ENCODE data around the gene RPTOR.

RPTOR gene

DNA sequence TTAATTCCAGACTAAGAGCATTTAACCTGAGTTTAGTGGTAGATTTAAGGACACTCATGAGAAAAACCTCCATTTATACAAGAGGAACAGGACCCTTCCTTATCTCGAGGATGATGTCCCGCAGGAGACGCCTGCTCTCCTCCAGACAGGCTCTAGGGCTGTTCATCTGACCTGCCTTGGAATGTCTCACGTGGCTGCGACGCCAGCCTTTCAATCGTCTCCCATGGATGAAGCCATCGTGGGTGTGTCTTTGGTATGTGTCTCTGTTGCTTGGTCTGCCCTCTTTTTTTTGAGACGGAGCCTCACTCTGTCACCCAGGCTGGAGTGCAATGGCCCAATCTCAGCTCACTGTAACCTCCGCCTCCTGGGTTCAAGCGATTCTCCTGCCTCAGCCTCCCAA is 463.5 kb downstream of the RPTOR start:
- Histone ChIP-seq H3K9me3 (ENCODE audit: low read length) (no peaks in the 10 kb centered on the region), H4K20me1 (ENCODE audit: insufficient read depth, low read length) (no peaks in the 10 kb centered on the region), H3K9ac (ENCODE audit: low read length) (no peak overlapping the region), H3F3A (ENCODE audit: insufficient read depth, low read length) (no peaks in the 10 kb centered on the region), H3K4me3 (ENCODE audit: low read depth, low read length, poor library complexity, severe bottlenecking) (no peak overlapping the region), H3K4me2 (ENCODE audit: low read length) (no peak overlapping the region), H3K9me2 (ENCODE audit: low read depth, low read length) (no peaks in the 10 kb centered on the region), H3K27me3 (ENCODE audit: insufficient read depth, low read length) (no peaks in the 10 kb centered on the region; the same call in 1 of the 2 replicates), H3K79me2 (ENCODE audit: insufficient read depth, low read length) (no peaks in the 10 kb centered on the region), H3K4me1 (ENCODE audit: insufficient read depth, low read length, severe bottlenecking) (no peaks in the 10 kb centered on the region), H2AFZ (ENCODE audit: low read length) (no peak overlapping the region), H3K27ac (ENCODE audit: low read depth, low read length, poor library complexity, severe bottlenecking) (no peak overlapping the region), H3K36me3 (ENCODE audit: insufficient read depth, low read length) (no peaks in the 10 kb centered on the region; the same call in 1 of the 2 replicates)
- TF ChIP-seq, protein P1, sequence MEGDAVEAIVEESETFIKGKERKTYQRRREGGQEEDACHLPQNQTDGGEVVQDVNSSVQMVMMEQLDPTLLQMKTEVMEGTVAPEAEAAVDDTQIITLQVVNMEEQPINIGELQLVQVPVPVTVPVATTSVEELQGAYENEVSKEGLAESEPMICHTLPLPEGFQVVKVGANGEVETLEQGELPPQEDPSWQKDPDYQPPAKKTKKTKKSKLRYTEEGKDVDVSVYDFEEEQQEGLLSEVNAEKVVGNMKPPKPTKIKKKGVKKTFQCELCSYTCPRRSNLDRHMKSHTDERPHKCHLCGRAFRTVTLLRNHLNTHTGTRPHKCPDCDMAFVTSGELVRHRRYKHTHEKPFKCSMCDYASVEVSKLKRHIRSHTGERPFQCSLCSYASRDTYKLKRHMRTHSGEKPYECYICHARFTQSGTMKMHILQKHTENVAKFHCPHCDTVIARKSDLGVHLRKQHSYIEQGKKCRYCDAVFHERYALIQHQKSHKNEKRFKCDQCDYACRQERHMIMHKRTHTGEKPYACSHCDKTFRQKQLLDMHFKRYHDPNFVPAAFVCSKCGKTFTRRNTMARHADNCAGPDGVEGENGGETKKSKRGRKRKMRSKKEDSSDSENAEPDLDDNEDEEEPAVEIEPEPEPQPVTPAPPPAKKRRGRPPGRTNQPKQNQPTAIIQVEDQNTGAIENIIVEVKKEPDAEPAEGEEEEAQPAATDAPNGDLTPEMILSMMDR (IDR thresholded peaks at IDR 0.05; ENCODE audit: low read length): no peak
- TF ChIP-seq EZH2 (IDR thresholded peaks at IDR 0.05; ENCODE audit: borderline replicate concordance, low read length): no peak

DNA sequence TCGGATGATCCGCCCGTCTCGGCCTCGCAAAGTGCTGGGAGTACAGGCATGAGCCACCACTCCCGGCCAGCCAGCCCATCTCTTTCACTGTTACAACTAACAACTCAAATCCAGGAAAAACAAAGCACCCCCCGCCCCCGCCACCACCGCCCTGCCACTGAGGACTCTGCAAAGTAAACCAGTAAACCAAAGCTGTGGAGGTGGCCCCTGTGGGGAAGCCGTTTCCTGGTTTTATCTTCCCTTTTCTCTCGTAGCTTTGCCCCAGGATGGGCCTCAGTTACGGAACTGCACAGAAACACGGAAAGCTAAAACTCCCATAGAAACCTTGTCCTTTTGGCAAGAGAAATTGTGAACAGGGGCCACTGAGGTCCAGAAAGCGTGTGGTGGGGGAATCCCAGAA is 464.5 kb downstream of the RPTOR start:
- Histone ChIP-seq H3K27me3 (ENCODE audit: insufficient read depth, low read length) (no peaks in the 10 kb centered on the region; the same call in 1 of the 2 replicates), H3K4me3 (ENCODE audit: low read depth, low read length, poor library complexity, severe bottlenecking) (no peak overlapping the region)

GRCh38 chr17:81010935-81011334 is 466.3 kb downstream of the RPTOR start:
- Histone ChIP-seq H4K20me1 (ENCODE audit: insufficient read depth, low read length) (no peaks in the 10 kb centered on the region), H3K27ac (ENCODE audit: low read depth, low read length, poor library complexity, severe bottlenecking) (no peak overlapping the region), H2AFZ (ENCODE audit: low read length) (no peak overlapping the region), H3K4me3 (ENCODE audit: low read depth, low read length, poor library complexity, severe bottlenecking) (no peak overlapping the region), H3K36me3 (ENCODE audit: insufficient read depth, low read length) (no peaks in the 10 kb centered on the region; the same call in 1 of the 2 replicates), H3K9me3 (ENCODE audit: low read length) (no peaks in the 10 kb centered on the region), H3K9me2 (ENCODE audit: low read depth, low read length) (no peaks in the 10 kb centered on the region), H3K4me2 (ENCODE audit: low read length) (no peak overlapping the region), H3F3A (ENCODE audit: insufficient read depth, low read length) (no peaks in the 10 kb centered on the region), H3K9ac (ENCODE audit: low read length) (no peak overlapping the region), H3K79me2 (ENCODE audit: insufficient read depth, low read length) (no peaks in the 10 kb centered on the region), H3K27me3 (ENCODE audit: insufficient read depth, low read length) (no peaks in the 10 kb centered on the region; the same call in 1 of the 2 replicates), H3K4me1 (ENCODE audit: insufficient read depth, low read length, severe bottlenecking) (no peaks in the 10 kb centered on the region)
- no peak for TF ChIP-seq EZH2 (IDR thresholded peaks at IDR 0.05; ENCODE audit: borderline replicate concordance, low read length)
- TF ChIP-seq, protein P1 (IDR thresholded peaks at IDR 0.05; ENCODE audit: low read length): no peak

More for the DNA sequence above, 464.5 kb downstream of the RPTOR start:
- Histone ChIP-seq H3F3A (ENCODE audit: insufficient read depth, low read length) (no peaks in the 10 kb centered on the region), H3K27ac (ENCODE audit: low read depth, low read length, poor library complexity, severe bottlenecking) (no peak overlapping the region), H4K20me1 (ENCODE audit: insufficient read depth, low read length) (no peaks in the 10 kb centered on the region), H3K9ac (ENCODE audit: low read length) (no peak overlapping the region), H2AFZ (ENCODE audit: low read length) (no peak overlapping the region), H3K79me2 (ENCODE audit: insufficient read depth, low read length) (no peaks in the 10 kb centered on the region), H3K36me3 (ENCODE audit: insufficient read depth, low read length) (no peaks in the 10 kb centered on the region; the same call in 1 of the 2 replicates), H3K9me2 (ENCODE audit: low read depth, low read length) (no peaks in the 10 kb centered on the region), H3K4me2 (ENCODE audit: low read length) (no peak overlapping the region), H3K9me3 (ENCODE audit: low read length) (no peaks in the 10 kb centered on the region), H3K4me1 (ENCODE audit: insufficient read depth, low read length, severe bottlenecking) (no peaks in the 10 kb centered on the region)
- no peak for TF ChIP-seq EZH2 (IDR thresholded peaks at IDR 0.05; ENCODE audit: borderline replicate concordance, low read length)
- TF ChIP-seq, protein P1 (IDR thresholded peaks at IDR 0.05; ENCODE audit: low read length): no peak

All from OCI-LY1 (cell line).